Glutamatergic neuron (in vitro differentiated cells): ENCODE data around the gene BBLN. TPM values are rescaled to one million over a fixed set of nuclear protein-coding genes. Genes with fewer than 3 reads are reported as not detected.
A peak's percentile ranks its signal among the peaks of the same experiment; 100 is the strongest.

Source experiments
- DNase-seq: peaks from one replicate; pipeline ENCODE4 v3.0.0; 2022
- H3K27ac Mint-ChIP-seq: one replicate; pipeline ENCODE4 v1.8.0; 2020; ENCODE audit warnings: mild to moderate bottlenecking, mixed read lengths, inconsistent platforms; ENCODE audit not compliant: unreplicated experiment
- H3K27me3 Mint-ChIP-seq: one replicate; pipeline ENCODE4 v1.8.0; 2020; ENCODE audit warnings: mild to moderate bottlenecking, moderate library complexity, mixed read lengths, inconsistent platforms; ENCODE audit not compliant: unreplicated experiment
- H3K36me3 Mint-ChIP-seq: one replicate; pipeline ENCODE4 v1.8.0; 2020; ENCODE audit warnings: mild to moderate bottlenecking, mixed read lengths, inconsistent platforms; ENCODE audit not compliant: unreplicated experiment
- H3K4me1 Mint-ChIP-seq: one replicate; pipeline ENCODE4 v1.8.0; 2020; ENCODE audit warnings: mild to moderate bottlenecking, low read depth, mixed read lengths, inconsistent platforms; ENCODE audit not compliant: unreplicated experiment
- H3K4me3 Mint-ChIP-seq: one replicate; pipeline ENCODE4 v1.8.0; 2020; ENCODE audit warnings: mild to moderate bottlenecking, mixed read lengths, inconsistent platforms; ENCODE audit not compliant: unreplicated experiment
- H3K9me3 Mint-ChIP-seq: one replicate; pipeline ENCODE4 v1.8.0; 2020; ENCODE audit warnings: mild to moderate bottlenecking, moderate library complexity, mixed read lengths, inconsistent platforms; ENCODE audit not compliant: unreplicated experiment
- total RNA-seq: library from RNA; stranded (reverse); fragmentation: NEBNext Ultra II Directional; extraction: Animal tissue kit (Norgen Biotek cat#: 25700); gene quantifications from one replicate; pipeline ENCODE4 v1.2.1, GENCODE V29; 2021; ENCODE audit not compliant: unreplicated experiment
- TF ChIP-seq, protein P1 (sequence below): fragments of 200-600 bp; sonication (generic); IDR thresholded peaks from one replicate; pipeline ENCODE4 v1.5.0; 2021; ENCODE audit not compliant: partially characterized antibody, unreplicated experiment

The BBLN gene
- total RNA-seq, 1 donor from 2014 or later = 147 TPM

DNA sequence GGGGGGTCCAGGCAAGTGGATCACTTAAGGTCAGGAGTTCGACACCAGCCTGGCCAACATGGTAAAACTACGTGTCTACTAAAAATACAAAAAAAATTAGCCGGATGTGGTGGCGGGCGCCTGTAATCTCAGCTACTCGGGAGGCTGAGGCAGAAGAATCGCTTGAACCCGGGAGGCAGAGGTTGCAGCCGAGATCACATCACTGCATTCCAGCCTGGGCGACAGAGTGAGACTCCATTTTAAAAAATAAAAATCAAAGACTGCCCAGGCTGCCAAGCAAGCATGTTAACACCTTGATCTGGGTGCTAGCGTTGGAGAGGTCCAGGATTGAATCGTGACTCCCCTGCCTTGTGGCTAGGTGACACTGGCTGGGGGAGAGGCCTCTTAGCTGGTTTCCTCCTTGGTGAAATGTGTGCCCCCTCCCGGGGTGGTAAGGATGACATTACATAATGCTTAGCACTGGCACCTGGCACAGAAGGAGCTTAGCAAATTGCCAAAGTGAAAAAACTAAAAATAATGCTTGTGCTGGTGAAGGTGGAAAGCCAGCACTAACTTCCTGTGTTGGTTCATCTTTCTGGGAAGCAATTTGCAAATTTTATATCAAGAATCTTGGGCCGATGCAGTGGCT, 33.5 kb downstream of the BBLN start:
- TF ChIP-seq, protein P1, sequence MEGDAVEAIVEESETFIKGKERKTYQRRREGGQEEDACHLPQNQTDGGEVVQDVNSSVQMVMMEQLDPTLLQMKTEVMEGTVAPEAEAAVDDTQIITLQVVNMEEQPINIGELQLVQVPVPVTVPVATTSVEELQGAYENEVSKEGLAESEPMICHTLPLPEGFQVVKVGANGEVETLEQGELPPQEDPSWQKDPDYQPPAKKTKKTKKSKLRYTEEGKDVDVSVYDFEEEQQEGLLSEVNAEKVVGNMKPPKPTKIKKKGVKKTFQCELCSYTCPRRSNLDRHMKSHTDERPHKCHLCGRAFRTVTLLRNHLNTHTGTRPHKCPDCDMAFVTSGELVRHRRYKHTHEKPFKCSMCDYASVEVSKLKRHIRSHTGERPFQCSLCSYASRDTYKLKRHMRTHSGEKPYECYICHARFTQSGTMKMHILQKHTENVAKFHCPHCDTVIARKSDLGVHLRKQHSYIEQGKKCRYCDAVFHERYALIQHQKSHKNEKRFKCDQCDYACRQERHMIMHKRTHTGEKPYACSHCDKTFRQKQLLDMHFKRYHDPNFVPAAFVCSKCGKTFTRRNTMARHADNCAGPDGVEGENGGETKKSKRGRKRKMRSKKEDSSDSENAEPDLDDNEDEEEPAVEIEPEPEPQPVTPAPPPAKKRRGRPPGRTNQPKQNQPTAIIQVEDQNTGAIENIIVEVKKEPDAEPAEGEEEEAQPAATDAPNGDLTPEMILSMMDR = no peak
- no peaks in the 10 kb centered on the region for H3K36me3 Mint-ChIP-seq
- no peak overlapping the region for H3K27ac Mint-ChIP-seq
- no peak for DNase-seq
- peaks cover 6% of the 10 kb centered on the region for H3K27me3 Mint-ChIP-seq
- peaks cover 11% of the 10 kb centered on the region for H3K4me1 Mint-ChIP-seq
- H3K4me3 Mint-ChIP-seq = no peak overlapping the region
- peaks cover 6% of the 10 kb centered on the region for H3K9me3 Mint-ChIP-seq

DNA sequence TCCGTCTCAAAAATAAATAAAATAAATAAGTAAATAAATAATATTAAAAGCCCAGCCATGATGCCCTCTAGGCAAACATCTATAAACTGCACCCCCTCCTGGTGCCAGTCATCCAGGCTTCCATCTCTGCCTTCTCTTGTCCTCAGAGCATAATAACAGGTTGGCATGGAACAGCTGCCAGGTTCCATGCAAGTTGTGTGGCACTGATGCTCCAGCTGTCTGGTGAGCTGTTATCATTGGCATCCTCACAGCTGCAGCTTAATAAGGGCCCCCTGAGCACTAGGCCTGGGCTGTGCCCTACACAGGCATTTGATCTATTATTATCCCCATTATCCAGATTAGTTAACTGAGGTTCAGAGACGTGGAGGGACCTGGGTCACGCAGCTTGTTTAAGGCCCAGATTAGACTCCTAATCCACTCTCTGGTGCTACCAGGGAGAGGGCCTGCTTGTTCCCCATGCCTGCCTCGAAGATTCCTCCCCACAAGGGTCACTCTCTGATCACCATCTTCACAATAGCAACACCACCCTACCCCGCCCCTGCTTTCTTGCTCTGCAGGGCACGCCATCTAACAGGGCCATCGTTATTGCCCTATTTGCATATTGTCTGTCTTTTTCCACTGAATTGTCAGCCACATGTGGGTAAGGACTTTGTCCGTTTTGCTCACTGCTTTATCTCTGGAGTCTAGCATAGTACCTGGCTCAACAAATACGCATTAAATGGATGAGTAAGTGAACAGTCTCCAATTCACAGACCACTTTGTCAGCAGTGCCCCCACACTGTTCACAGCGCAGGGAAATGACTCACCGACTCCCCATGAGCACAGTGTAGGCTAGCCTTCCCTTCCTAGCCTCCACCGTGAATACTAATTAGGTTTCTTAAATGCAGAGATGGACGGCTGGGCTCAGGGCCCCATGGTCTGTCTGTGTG, 41.6 kb downstream of the BBLN start:
- TF ChIP-seq, protein P1 = no peak
- Mint-ChIP-seq H3K4me3 (no peak overlapping the region), H3K27ac (peak overlapping the region; percentile 25), H3K27me3 (peaks cover 13% of the 10 kb centered on the region), H3K9me3 (peaks cover 10% of the 10 kb centered on the region), H3K36me3 (no peaks in the 10 kb centered on the region), H3K4me1 (peaks cover 22% of the 10 kb centered on the region)
- DNase-seq = no peak

DNA sequence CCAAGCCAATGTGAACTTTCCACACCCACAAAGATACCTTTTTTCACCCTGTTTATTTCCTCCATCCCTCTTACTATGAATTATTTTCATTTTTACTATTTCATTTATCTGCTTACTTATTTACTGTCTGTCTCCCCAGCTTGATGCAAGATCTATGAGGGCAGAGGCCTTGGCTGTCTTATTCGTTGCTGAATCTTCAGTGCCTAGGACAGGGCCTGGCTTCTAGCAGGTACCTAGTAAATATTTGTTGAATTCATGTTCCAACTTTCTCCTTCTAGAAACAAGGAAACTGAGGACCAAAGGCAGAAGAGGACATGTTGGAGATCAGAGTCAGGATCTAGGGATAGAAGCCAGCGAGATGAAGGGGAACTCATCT, 42.6 kb downstream of the BBLN start:
- Mint-ChIP-seq H3K36me3 (no peaks in the 10 kb centered on the region), H3K27me3 (peaks cover 13% of the 10 kb centered on the region), H3K4me1 (peaks cover 17% of the 10 kb centered on the region), H3K9me3 (peaks cover 9% of the 10 kb centered on the region), H3K4me3 (peak overlapping the region; percentile 92), H3K27ac (peak overlapping the region; percentile 99)
- TF ChIP-seq, protein P1 = no peak
- no peak for DNase-seq

DNA sequence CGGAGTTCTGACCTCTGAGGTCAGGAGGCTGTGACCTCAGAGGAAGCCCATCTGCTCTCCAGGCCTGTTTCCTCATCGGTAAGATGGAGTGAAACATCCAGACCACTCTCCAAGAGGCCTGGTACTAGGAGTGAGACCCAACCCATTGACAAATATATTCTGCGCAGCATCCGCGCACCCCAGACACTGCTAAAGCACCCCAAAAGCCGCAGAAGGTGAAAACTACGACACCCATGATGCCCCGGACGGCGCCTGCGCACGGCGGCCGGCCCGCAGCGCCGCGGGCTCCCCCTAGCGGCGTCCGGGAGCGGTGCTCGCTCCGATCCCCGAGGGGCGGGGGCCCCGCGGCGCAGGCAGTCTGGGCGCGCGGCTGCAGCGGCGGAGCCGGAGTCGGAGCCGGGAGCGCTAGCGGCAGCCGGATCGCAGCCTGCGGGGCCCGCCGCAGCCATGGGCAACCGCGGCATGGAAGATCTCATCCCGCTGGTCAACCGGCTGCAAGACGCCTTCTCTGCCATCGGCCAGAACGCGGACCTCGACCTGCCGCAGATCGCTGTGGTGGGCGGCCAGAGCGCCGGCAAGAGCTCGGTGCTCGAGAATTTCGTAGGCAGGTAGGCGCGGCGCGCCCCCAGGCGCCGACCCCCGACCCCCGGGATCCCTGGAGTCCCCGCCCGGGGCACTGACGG, 43.1 kb downstream of the BBLN start, which contains the start of gene DNM1:
Gene DNM1 (plus strand): TSS at position 356 of the 683 bp plus-strand sequence. CDS start 92 bp downstream, at position 448.
- Mint-ChIP-seq H3K4me1 (peaks cover 17% of the 10 kb centered on the region), H3K4me3 (peak within 1 kb of the TSS; percentile 93), H3K36me3 (no peaks in the 10 kb centered on the region), H3K27ac (peak within 1 kb of the TSS; percentile 99), H3K9me3 (peaks cover 9% of the 10 kb centered on the region), H3K27me3 (peaks cover 13% of the 10 kb centered on the region)
- TF ChIP-seq, protein P1 = peak; percentile 90
- peak; percentile 81 for DNase-seq
